ENCODE data around the gene CASZ1. TPM values are rescaled to one million over a fixed set of nuclear protein-coding genes. Genes with fewer than 3 reads are reported as not detected.

CASZ1 gene
- under 0.01 and 0.58 TPM in 2 replicates for total RNA-seq (2014; rRNA removed; shearing (Covaris generic))

- no peaks in the 10 kb centered on the region for H3K36me3 ChIP-seq
Measured at GRCh38 chr1:10796029-10796944, at the start of gene CASZ1. TSS of gene CASZ1 (minus strand) at chr1:10796646. CDS start at chr1:10693889, 102,757 bp downstream.

GRCh38 chr1:10843697-10844096, 47.3 kb upstream of the CASZ1 start:
- H3K36me3 ChIP-seq = no peaks in the 10 kb centered on the region
- H3K4me3 ChIP-seq = no peak overlapping the region
- no peak overlapping the region for H3K27ac ChIP-seq
- H3K9me3 ChIP-seq (replicated peaks) = no peaks in the 10 kb centered on the region; the same call in 1 of the 2 replicates
- H3K27me3 ChIP-seq (replicated peaks) = peaks cover 19% of the 10 kb centered on the region; the same call in 1 of the 2 replicates
- DNase-seq (ENCODE audit: low read depth in 1 of 2, low spot score in 2 of 2) = no peak
- no peaks in the 10 kb centered on the region for H3K4me1 ChIP-seq (replicated peaks)

More at GRCh38 chr1:10796029-10796944, at the start of gene CASZ1:
- Histone ChIP-seq H3K9me3 (replicated peaks) (0 out of 2 replicates have a peak, but pooled peaks cover 3% of the 10 kb centered on the region), H3K27ac (no peak within 1 kb of the TSS), H3K4me1 (replicated peaks) (peaks cover 18% of the 10 kb centered on the region), H3K27me3 (replicated peaks) (peaks cover 91% of the 10 kb centered on the region), H3K4me3 (peak within 1 kb of the TSS; percentile 41)
- peak; percentile 70 to 81 for DNase-seq (ENCODE audit: low read depth in 1 of 2, low spot score in 2 of 2)

GRCh38 chr1:10841118-10841517, 44.7 kb upstream of the CASZ1 start:
- Histone ChIP-seq H3K27ac (no peak overlapping the region), H3K9me3 (replicated peaks) (no peaks in the 10 kb centered on the region; the same call in 1 of the 2 replicates), H3K4me3 (no peak overlapping the region), H3K27me3 (replicated peaks) (peaks cover 37% of the 10 kb centered on the region), H3K4me1 (replicated peaks) (no peaks in the 10 kb centered on the region), H3K36me3 (no peaks in the 10 kb centered on the region)
- no peak for DNase-seq (ENCODE audit: low read depth in 1 of 2, low spot score in 2 of 2)

GRCh38 chr1:10839188-10839770, 42.8 kb upstream of the CASZ1 start:
- H3K27me3 ChIP-seq (replicated peaks) = peaks cover 46% of the 10 kb centered on the region
- H3K4me3 ChIP-seq = no peak overlapping the region
- H3K27ac ChIP-seq = no peak overlapping the region
- H3K4me1 ChIP-seq (replicated peaks) = no peaks in the 10 kb centered on the region
- no peaks in the 10 kb centered on the region for H3K36me3 ChIP-seq
- no peaks in the 10 kb centered on the region; the same call in 1 of the 2 replicates for H3K9me3 ChIP-seq (replicated peaks)
- no peak for DNase-seq (ENCODE audit: low read depth in 1 of 2, low spot score in 2 of 2)

- Histone ChIP-seq H3K36me3 (no peaks in the 10 kb centered on the region), H3K27me3 (replicated peaks) (peaks cover 46% of the 10 kb centered on the region), H3K27ac (no peak overlapping the region), H3K9me3 (replicated peaks) (no peaks in the 10 kb centered on the region), H3K4me1 (replicated peaks) (no peaks in the 10 kb centered on the region), H3K4me3 (no peak overlapping the region)
- no peak for DNase-seq (ENCODE audit: low read depth in 1 of 2, low spot score in 2 of 2)
Measured at GRCh38 chr1:10838541-10838940, 42.1 kb upstream of the CASZ1 start.

GRCh38 chr1:10836726-10837125, 40.3 kb upstream of the CASZ1 start:
- Histone ChIP-seq H3K27me3 (replicated peaks) (peaks cover 46% of the 10 kb centered on the region), H3K36me3 (no peaks in the 10 kb centered on the region), H3K27ac (no peak overlapping the region), H3K4me3 (no peak overlapping the region), H3K4me1 (replicated peaks) (no peaks in the 10 kb centered on the region), H3K9me3 (replicated peaks) (no peaks in the 10 kb centered on the region)
- no peak for DNase-seq (ENCODE audit: low read depth in 1 of 2, low spot score in 2 of 2)

- H3K27me3 ChIP-seq (replicated peaks) = peaks cover 46% of the 10 kb centered on the region
- H3K36me3 ChIP-seq = no peaks in the 10 kb centered on the region
- H3K9me3 ChIP-seq (replicated peaks) = no peaks in the 10 kb centered on the region
- DNase-seq (ENCODE audit: low read depth in 1 of 2, low spot score in 2 of 2) = no peak
- H3K4me3 ChIP-seq = no peak overlapping the region
- no peak overlapping the region for H3K27ac ChIP-seq
- no peaks in the 10 kb centered on the region for H3K4me1 ChIP-seq (replicated peaks)
Measured at GRCh38 chr1:10835822-10836421, 39.5 kb upstream of the CASZ1 start.

GRCh38 chr1:10835421-10835820, 39.0 kb upstream of the CASZ1 start:
- H3K4me3 ChIP-seq = no peak overlapping the region
- peaks cover 46% of the 10 kb centered on the region for H3K27me3 ChIP-seq (replicated peaks)
- DNase-seq (ENCODE audit: low read depth in 1 of 2, low spot score in 2 of 2) = no peak
- no peaks in the 10 kb centered on the region for H3K4me1 ChIP-seq (replicated peaks)
- H3K36me3 ChIP-seq = no peaks in the 10 kb centered on the region
- no peaks in the 10 kb centered on the region for H3K9me3 ChIP-seq (replicated peaks)
- H3K27ac ChIP-seq = no peak overlapping the region

GRCh38 chr1:10834770-10835412, 38.4 kb upstream of the CASZ1 start:
- Histone ChIP-seq H3K4me3 (no peak overlapping the region), H3K4me1 (replicated peaks) (no peaks in the 10 kb centered on the region), H3K9me3 (replicated peaks) (no peaks in the 10 kb centered on the region), H3K36me3 (no peaks in the 10 kb centered on the region), H3K27ac (no peak overlapping the region), H3K27me3 (replicated peaks) (peaks cover 46% of the 10 kb centered on the region)
- no peak for DNase-seq (ENCODE audit: low read depth in 1 of 2, low spot score in 2 of 2)

GRCh38 chr1:10833630-10834557, 37.4 kb upstream of the CASZ1 start:
- H3K4me1 ChIP-seq (replicated peaks) = no peaks in the 10 kb centered on the region
- H3K4me3 ChIP-seq = no peak overlapping the region
- no peak overlapping the region for H3K27ac ChIP-seq
- H3K27me3 ChIP-seq (replicated peaks) = peaks cover 40% of the 10 kb centered on the region
- no peaks in the 10 kb centered on the region for H3K9me3 ChIP-seq (replicated peaks)
- H3K36me3 ChIP-seq = no peaks in the 10 kb centered on the region
- no peak for DNase-seq (ENCODE audit: low read depth in 1 of 2, low spot score in 2 of 2)

- H3K27me3 ChIP-seq (replicated peaks) = peaks cover 37% of the 10 kb centered on the region
Measured at GRCh38 chr1:10832703-10833102, 36.3 kb upstream of the CASZ1 start.

GRCh38 chr1:10830961-10831668, 34.7 kb upstream of the CASZ1 start:
- H3K36me3 ChIP-seq = no peaks in the 10 kb centered on the region
- no peak overlapping the region for H3K4me3 ChIP-seq
- no peaks in the 10 kb centered on the region for H3K4me1 ChIP-seq (replicated peaks)
- no peak overlapping the region for H3K27ac ChIP-seq
- no peak for DNase-seq (ENCODE audit: low read depth in 1 of 2, low spot score in 2 of 2)
- H3K9me3 ChIP-seq (replicated peaks) = no peaks in the 10 kb centered on the region
- H3K27me3 ChIP-seq (replicated peaks) = peaks cover 28% of the 10 kb centered on the region

More at GRCh38 chr1:10832703-10833102, 36.3 kb upstream of the CASZ1 start:
- Histone ChIP-seq H3K4me3 (no peak overlapping the region), H3K36me3 (no peaks in the 10 kb centered on the region), H3K27ac (no peak overlapping the region), H3K4me1 (replicated peaks) (no peaks in the 10 kb centered on the region), H3K9me3 (replicated peaks) (no peaks in the 10 kb centered on the region)
- no peak for DNase-seq (ENCODE audit: low read depth in 1 of 2, low spot score in 2 of 2)

Measured in SJSA1 (cell line).